ENCODE results near the gene AVPR2. TPM values are rescaled to one million over a fixed set of nuclear protein-coding genes. Genes with fewer than 3 reads are reported as not detected.

Gene AVPR2
- total RNA-seq, 1 donor from 2014 or later = 4.8 TPM

GRCh38 chrX:153908219-153908860 lies 3.9 kb downstream of the AVPR2 start:
- Histone ChIP-seq H3K36me3 (no peaks in the 10 kb centered on the region), H3K27me3 (no peaks in the 10 kb centered on the region), H3K27ac (no peak overlapping the region), H3K4me3 (no peak overlapping the region), H3K4me1 (no peaks in the 10 kb centered on the region), H3K9me3 (no peaks in the 10 kb centered on the region)
- TF ChIP-seq CTCF (IDR thresholded peaks at IDR 0.05) = no peak
- intact Hi-C loops (cut with DNase I) = no loop called here
- DNase-seq (ENCODE audit: low spot score in 2 of 2) = no peak

GRCh38 chrX:153909024-153909979 lies 4.8 kb downstream of the AVPR2 start:
- DNase-seq (ENCODE audit: low spot score in 2 of 2) = no peak
- Histone ChIP-seq H3K9me3 (no peaks in the 10 kb centered on the region), H3K4me1 (no peaks in the 10 kb centered on the region), H3K36me3 (no peaks in the 10 kb centered on the region), H3K4me3 (no peak overlapping the region), H3K27me3 (no peaks in the 10 kb centered on the region), H3K27ac (no peak overlapping the region)
- intact Hi-C loops (cut with DNase I) = no loop called here
- no peak for TF ChIP-seq CTCF (IDR thresholded peaks at IDR 0.05)

GRCh38 chrX:153909980-153910360 lies 5.5 kb downstream of the AVPR2 start:
- TF ChIP-seq CTCF (IDR thresholded peaks at IDR 0.05) = no peak
- H3K4me1 ChIP-seq = no peaks in the 10 kb centered on the region
- H3K4me3 ChIP-seq = no peak overlapping the region
- no peaks in the 10 kb centered on the region for H3K27me3 ChIP-seq
- intact Hi-C loops (cut with DNase I) = no loop called here
- no peak overlapping the region for H3K27ac ChIP-seq
- no peak for DNase-seq (ENCODE audit: low spot score in 2 of 2)
- H3K9me3 ChIP-seq = no peaks in the 10 kb centered on the region
- no peaks in the 10 kb centered on the region for H3K36me3 ChIP-seq

GRCh38 chrX:153910446-153910845 lies 6.0 kb downstream of the AVPR2 start:
- H3K27me3 ChIP-seq = no peaks in the 10 kb centered on the region
- no peaks in the 10 kb centered on the region for H3K36me3 ChIP-seq
- intact Hi-C loops (cut with DNase I) = no loop called here
- no peaks in the 10 kb centered on the region for H3K4me1 ChIP-seq
- TF ChIP-seq CTCF (IDR thresholded peaks at IDR 0.05) = no peak
- no peak overlapping the region for H3K4me3 ChIP-seq
- H3K9me3 ChIP-seq = no peaks in the 10 kb centered on the region
- no peak overlapping the region for H3K27ac ChIP-seq
- no peak for DNase-seq (ENCODE audit: low spot score in 2 of 2)

- Histone ChIP-seq H3K4me3 (no peak overlapping the region), H3K27ac (no peak overlapping the region), H3K36me3 (no peaks in the 10 kb centered on the region), H3K9me3 (no peaks in the 10 kb centered on the region), H3K27me3 (no peaks in the 10 kb centered on the region), H3K4me1 (no peaks in the 10 kb centered on the region)
- intact Hi-C loops (cut with DNase I) = no loop called here
- TF ChIP-seq CTCF (IDR thresholded peaks at IDR 0.05) = no peak
- DNase-seq (ENCODE audit: low spot score in 2 of 2) = no peak
Measured at GRCh38 chrX:153911798-153912197, 7.3 kb downstream of the AVPR2 start.
